Measurements from ENCODE around the gene OSBPL9.

GRCh38 chr1:51712590-51712989, 95.7 kb downstream of the OSBPL9 start:
- TF ChIP-seq CTCF (IDR thresholded peaks at IDR 0.05) (no peak), POLR2A (IDR thresholded peaks at IDR 0.05) (no peak), POLR2AphosphoS5 (IDR thresholded peaks at IDR 0.05) (no peak), EP300 (IDR thresholded peaks at IDR 0.05) (no peak)
